ENCODE data around the gene SNORC.

GRCh38 chr2:232910376-232910775 is 40.3 kb downstream of the SNORC start:
- no peak for TF ChIP-seq CTCF (conservative IDR thresholded peaks at IDR 0.05; ENCODE audit: low read length)
- TF ChIP-seq EZH2phosphoT487 (IDR thresholded peaks at IDR 0.05; ENCODE audit: borderline replicate concordance, low read depth, low read length): no peak

Measured in OCI-LY7 (cell line).